OCI-LY7 (cell line): ENCODE data around the gene SLC25A1. TPM values are rescaled to one million over a fixed set of nuclear protein-coding genes. Genes with fewer than 3 reads are reported as not detected.

ENCODE experiments used
- BruUV-seq: library from RNA; stranded (reverse); fragments of 400-500 nt; replicated peaks from 2 replicates; lab custom pipeline; 2021; lab: Mats Ljungman, UMichigan
- CTCF ChIA-PET: fragments of 300-600 bp; sonication (Branson Sonifier 250); formaldehyde crosslinking; loops from one replicate; lab custom pipeline; 2022; ENCODE audit warnings: antibody characterized with exemption; ENCODE audit not compliant: unreplicated experiment; lab: Charles Lee
- POLR2A ChIA-PET: fragments of 300-600 bp; sonication (Branson Sonifier 250); formaldehyde crosslinking; loops from one replicate; lab custom pipeline; 2022; ENCODE audit warnings: antibody characterized with exemption; lab: Charles Lee
- DNase-seq: peaks from one replicate; pipeline ENCODE4 v3.0.0-alpha.2; 2015; ENCODE audit warnings: low spot score
- H2AFZ ChIP-seq: fragments of 200-600 bp; sonication (generic), shearing (Covaris generic); 2 replicates; pipeline ENCODE4 v1.6.1; 2014; ENCODE audit warnings: mild to moderate bottlenecking, antibody characterized with exemption, low read length, moderate library complexity
- H3K27ac ChIP-seq: fragments of 200-600 bp; sonication (generic); 2 replicates; pipeline ENCODE4 v1.5.1; 2014; ENCODE audit warnings: mixed run types, low read depth, mild to moderate bottlenecking, moderate library complexity, low read length, inconsistent platforms; ENCODE audit not compliant: poor library complexity, severe bottlenecking
- H3K36me3 ChIP-seq: fragments of 200-600 bp; sonication (generic); 2 replicates; pipeline ENCODE4 v1.6.1; 2014; ENCODE audit warnings: mild to moderate bottlenecking, antibody characterized with exemption, low read length, moderate library complexity, mixed read lengths; ENCODE audit not compliant: insufficient read depth
- H3K4me1 ChIP-seq: fragments of 200-600 bp; sonication (generic); 2 replicates; pipeline ENCODE4 v1.5.1; 2014; ENCODE audit warnings: mild to moderate bottlenecking, low read length; ENCODE audit not compliant: insufficient read depth, poor library complexity, severe bottlenecking
- H3K4me2 ChIP-seq: fragments of 200-600 bp; sonication (generic); 2 replicates; pipeline ENCODE4 v1.6.1; 2014; ENCODE audit warnings: mild to moderate bottlenecking, low read length
- H3K4me3 ChIP-seq: fragments of 200-600 bp; sonication (generic); 2 replicates; pipeline ENCODE4 v1.5.1; 2014; ENCODE audit warnings: mild to moderate bottlenecking, low read depth, low read length; ENCODE audit not compliant: poor library complexity, severe bottlenecking
- H3K79me2 ChIP-seq: fragments of 200-600 bp; sonication (generic); 2 replicates; pipeline ENCODE4 v1.6.1; 2016; ENCODE audit warnings: low read depth, mild to moderate bottlenecking, low read length, moderate library complexity, mixed read lengths; ENCODE audit not compliant: insufficient read depth
- H3K9me2 ChIP-seq: fragments of 200-600 bp; sonication (generic); 2 replicates; pipeline ENCODE4 v1.6.1; 2016; ENCODE audit warnings: mild to moderate bottlenecking, low read length, mixed read lengths; ENCODE audit not compliant: insufficient read depth
- H3K9me3 ChIP-seq: fragments of 200-600 bp; sonication (generic); 2 replicates; pipeline ENCODE4 v1.6.1; 2014; ENCODE audit warnings: mild to moderate bottlenecking, mixed run types, low read length, mixed read lengths
- H4K20me1 ChIP-seq: fragments of 200-600 bp; sonication (generic); 2 replicates; pipeline ENCODE4 v1.6.1; 2014; ENCODE audit warnings: mild to moderate bottlenecking, antibody characterized with exemption, low read length, moderate library complexity, mixed read lengths; ENCODE audit not compliant: insufficient read depth
- CTCF ChIP-seq: fragments of 200-600 bp; sonication (generic); conservative IDR thresholded peaks from 2 replicates; pipeline ENCODE4 v1.5.1; 2014; ENCODE audit warnings: mild to moderate bottlenecking, antibody characterized with exemption, low read length, moderate library complexity, mixed read lengths
- EZH2phosphoT487 ChIP-seq: fragments of 200-600 bp; sonication (generic); IDR thresholded peaks from 2 replicates; pipeline ENCODE4 v1.6.1; 2018; ENCODE audit warnings: low read depth, borderline replicate concordance, mild to moderate bottlenecking, mixed run types, antibody characterized with exemption, low read length, moderate library complexity, mixed read lengths
- intact Hi-C: fragments of 100-400 bp; cut with micrococcal nuclease; formaldehyde crosslinking; loops from one replicate; pipeline ENCODE4 v1.10.0; 2022; ENCODE audit not compliant: unreplicated experiment
- total RNA-seq, 2 experiments: library from RNA; depleted of rRNA in 1 of 2; stranded (reverse); fragments of >200 nt in 1 of 2; shearing (Covaris generic) in 1 of 2; gene quantifications; 2 replicates each; pipeline ENCODE4 v1.2.3, GENCODE V29; 2014 to 2022

SLC25A1 gene
- total RNA-seq, 2 experiments from 2014 or later: 59.5 to 117 TPM

- no TSS peak for BruUV-seq
- Histone ChIP-seq H3K36me3 (no peaks in the 10 kb centered on the region), H3K4me3 (no peak overlapping the region), H2AFZ (no peak overlapping the region), H4K20me1 (no peaks in the 10 kb centered on the region), H3K4me1 (peaks cover 20% of the 10 kb centered on the region), H3K9me3 (no peaks in the 10 kb centered on the region), H3K27ac (no peak overlapping the region), H3K4me2 (no peak overlapping the region), H3K9me2 (no peaks in the 10 kb centered on the region), H3K79me2 (no peaks in the 10 kb centered on the region)
- intact Hi-C loops: no loop called here
- no peak for DNase-seq
- TF ChIP-seq CTCF (no peak), EZH2phosphoT487 (no peak)
- POLR2A ChIA-PET: interaction anchor here (0.5 kb wide), 1 partner anchor 1538 kb away, joined by 3 read pairs; no protein-coding TSS in a partner anchor
- CTCF ChIA-PET: no interaction called here
These were observed 42.3 kb upstream of the SLC25A1 start for GRCh38 chr22:19220867-19221266.

DNA sequence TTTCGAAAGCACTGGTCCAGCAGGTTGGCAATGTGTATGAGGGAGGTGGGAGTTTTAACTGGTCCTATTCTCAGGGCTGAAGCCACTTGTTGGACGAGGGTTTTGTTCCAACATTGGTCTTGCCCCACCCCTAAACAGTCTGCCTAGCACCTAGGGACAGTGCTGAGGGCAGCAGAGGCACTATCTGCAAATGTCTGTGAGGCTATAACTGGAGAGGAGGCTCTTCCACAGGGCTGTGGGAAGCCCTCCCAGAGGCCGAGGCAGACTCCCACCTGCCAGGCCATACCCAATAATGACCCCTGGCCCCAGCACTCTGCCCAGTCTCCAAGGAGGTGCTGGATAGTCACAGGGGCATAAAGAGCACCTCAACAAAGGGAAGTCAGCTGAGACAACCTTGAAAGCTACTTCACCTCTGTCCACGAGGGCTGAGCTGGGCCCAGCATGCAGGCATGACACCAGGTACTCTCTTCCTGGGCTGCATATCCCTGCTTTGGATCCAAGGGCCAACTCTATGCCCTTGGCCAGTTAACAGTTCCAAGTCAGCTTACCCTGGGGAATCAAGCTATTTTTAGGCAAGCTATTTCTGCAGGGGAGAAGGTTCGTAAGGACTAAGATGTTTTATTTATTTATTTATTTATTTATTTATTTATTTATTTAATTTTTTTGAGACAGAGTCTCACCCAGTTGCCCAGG lies 40.2 kb upstream of the SLC25A1 start:
- TF ChIP-seq CTCF: no peak
- no peak for TF ChIP-seq EZH2phosphoT487
- no peak for DNase-seq
- H3K4me1 ChIP-seq: peaks cover 24% of the 10 kb centered on the region
- H2AFZ ChIP-seq: peak overlapping the region; percentile 85
- no peaks in the 10 kb centered on the region for H3K79me2 ChIP-seq
- no peaks in the 10 kb centered on the region for H3K36me3 ChIP-seq
- H3K4me3 ChIP-seq: no peak overlapping the region
- no peaks in the 10 kb centered on the region for H4K20me1 ChIP-seq
- H3K9me2 ChIP-seq: no peaks in the 10 kb centered on the region
- H3K4me2 ChIP-seq: no peak overlapping the region
- no peaks in the 10 kb centered on the region for H3K9me3 ChIP-seq
- ChIA-PET CTCF (interaction anchor here (0.6 to 0.7 kb wide), 2 partner anchors 36 to 255 kb away, joined by 3 read pairs; no protein-coding TSS in a partner anchor), POLR2A (interaction anchor here (0.6 kb wide), 1 partner anchor 27 kb away, joined by 4 read pairs; no protein-coding TSS in a partner anchor)
- H3K27ac ChIP-seq: no peak overlapping the region
- intact Hi-C loops: no loop called here
- BruUV-seq: no TSS peak

- intact Hi-C loops: no loop called here
- Histone ChIP-seq H3K36me3 (no peaks in the 10 kb centered on the region), H3K79me2 (no peaks in the 10 kb centered on the region), H3K9me3 (no peaks in the 10 kb centered on the region), H3K4me2 (no peak overlapping the region), H3K9me2 (no peaks in the 10 kb centered on the region), H3K27ac (no peak overlapping the region), H2AFZ (no peak overlapping the region), H4K20me1 (no peaks in the 10 kb centered on the region), H3K4me3 (no peak overlapping the region), H3K4me1 (peaks cover 39% of the 10 kb centered on the region)
- no TSS peak for BruUV-seq
- POLR2A ChIA-PET: no interaction called here
- DNase-seq: no peak
- CTCF ChIA-PET: no interaction called here
- no peak for TF ChIP-seq CTCF
- no peak for TF ChIP-seq EZH2phosphoT487
These were observed 38.0 kb upstream of the SLC25A1 start for GRCh38 chr22:19216579-19216978.
